Activated T-cell treated with anti-CD3 and anti-CD28 coated beads for 4 hours (primary cell): Measurements from ENCODE around the gene TBL1X.

Source experiments
- DNase-seq: peaks from one replicate; pipeline ENCODE4 v3.0.0-alpha.2; 2020

Gene TBL1X

GRCh38 chrX:9596837-9597236 lies 132.0 kb downstream of the TBL1X start:
- no peak for DNase-seq

GRCh38 chrX:9597361-9598035 lies 132.6 kb downstream of the TBL1X start:
- DNase-seq = no peak

DNA sequence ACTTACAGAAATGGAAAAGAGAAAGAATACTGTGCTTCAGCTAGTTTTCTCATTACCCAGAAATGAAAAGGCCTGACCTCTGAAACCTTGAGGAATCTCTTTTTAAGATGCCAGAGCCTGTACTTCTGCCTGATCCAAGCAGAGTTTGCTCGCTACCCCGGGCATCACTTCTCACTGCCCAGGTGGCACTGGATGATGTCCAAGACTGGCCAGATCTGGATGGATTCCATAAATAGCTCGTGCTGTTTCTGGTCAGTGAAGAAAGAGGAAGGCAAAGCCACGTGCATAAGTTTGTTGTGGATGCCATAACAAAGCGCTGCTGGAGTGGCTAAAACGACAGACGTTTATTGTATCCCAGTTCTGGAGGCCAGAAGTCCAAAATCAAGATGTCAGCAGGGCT lies 133.5 kb downstream of the TBL1X start:
- no peak for DNase-seq

GRCh38 chrX:9604111-9604907 lies 139.5 kb downstream of the TBL1X start:
- DNase-seq = no peak

DNA sequence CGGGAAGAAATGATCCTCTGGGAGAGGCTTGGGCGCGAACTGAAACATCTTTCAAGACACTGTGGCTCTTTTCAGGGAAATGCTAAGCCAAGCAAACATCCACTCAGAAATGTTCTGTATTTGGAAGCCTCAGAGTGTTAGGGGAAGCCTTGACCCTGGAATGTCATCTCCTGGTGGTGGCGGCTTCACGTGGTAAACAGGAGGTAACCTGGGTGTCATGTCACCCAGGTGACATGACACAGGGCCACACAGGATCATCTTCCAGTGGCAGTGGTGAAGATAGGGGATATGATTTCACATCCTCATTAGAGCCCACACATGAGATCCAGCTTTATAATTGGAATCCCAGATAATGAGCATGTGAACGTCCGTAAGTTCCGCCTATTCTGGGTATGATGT lies 140.0 kb downstream of the TBL1X start:
- DNase-seq = no peak

GRCh38 chrX:9605484-9605883 lies 140.6 kb downstream of the TBL1X start:
- DNase-seq = no peak

GRCh38 chrX:9606971-9607370 lies 142.1 kb downstream of the TBL1X start:
- DNase-seq = no peak

DNA sequence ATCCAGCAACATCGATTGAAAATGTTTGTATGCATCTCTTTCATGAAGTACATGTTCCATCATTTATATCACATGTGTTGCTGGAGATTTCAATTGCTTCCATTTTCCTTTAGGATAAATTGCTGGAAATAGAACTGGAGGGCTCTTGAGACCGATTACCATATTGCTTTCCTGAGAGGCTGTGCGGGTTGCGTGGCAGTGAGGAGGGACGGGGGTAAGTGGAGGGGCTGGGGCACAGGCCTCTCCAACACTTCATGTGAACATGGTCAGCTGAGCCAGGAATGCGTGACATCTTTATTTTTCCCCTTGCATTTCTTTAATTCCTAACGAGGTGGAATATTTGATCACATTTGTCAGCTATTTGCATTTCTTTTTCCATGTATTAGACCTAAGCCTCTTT lies 144.6 kb downstream of the TBL1X start:
- DNase-seq = no peak

DNA sequence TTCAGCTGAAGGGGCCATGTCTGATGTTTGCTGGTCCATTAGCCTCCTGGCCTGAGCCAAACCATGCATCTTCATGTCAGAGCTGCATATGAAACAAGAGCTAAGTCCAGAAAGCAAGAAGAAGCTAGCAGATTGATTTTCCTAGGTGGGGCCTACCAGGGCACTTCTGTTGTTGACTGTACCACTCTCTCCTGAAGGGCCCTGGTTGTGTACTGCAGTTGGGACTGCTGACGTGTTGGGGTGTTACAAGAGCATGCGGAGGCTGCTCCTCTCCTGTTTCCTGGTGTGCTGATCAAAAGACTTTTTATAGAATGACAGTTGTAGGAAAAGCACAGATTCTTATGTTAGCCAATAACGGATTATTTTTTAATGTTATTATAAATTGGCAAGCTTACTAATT lies 145.1 kb downstream of the TBL1X start:
- DNase-seq = no peak

DNA sequence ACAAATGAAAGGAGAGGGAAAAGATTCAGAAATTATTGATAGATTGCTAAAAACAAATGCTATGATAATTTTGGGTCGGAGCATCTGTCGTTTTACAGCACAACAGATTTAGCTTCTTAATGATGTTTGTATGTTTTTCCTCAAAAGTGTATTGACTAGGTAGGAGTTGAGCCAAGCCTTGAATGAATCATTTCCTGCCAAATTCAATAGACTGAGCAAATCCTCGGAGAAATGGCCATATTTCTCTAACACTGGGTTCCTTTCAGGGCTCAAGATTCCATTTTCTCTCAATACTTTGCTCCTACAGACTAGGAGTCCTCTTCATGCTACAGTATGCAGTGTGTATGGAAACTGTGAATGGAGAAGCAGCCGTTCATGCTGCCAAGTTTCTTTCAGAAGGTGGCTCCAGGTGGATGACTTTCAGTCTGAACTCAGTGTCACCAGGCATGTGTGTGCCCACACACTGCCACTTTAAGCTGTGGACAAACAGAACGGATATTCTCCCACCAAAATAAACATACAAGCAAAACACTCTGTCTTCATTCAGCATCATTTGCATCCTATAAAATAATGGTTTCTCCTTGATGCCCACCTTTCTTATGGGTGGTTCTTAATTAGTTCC lies 146.0 kb downstream of the TBL1X start:
- no peak for DNase-seq

DNA sequence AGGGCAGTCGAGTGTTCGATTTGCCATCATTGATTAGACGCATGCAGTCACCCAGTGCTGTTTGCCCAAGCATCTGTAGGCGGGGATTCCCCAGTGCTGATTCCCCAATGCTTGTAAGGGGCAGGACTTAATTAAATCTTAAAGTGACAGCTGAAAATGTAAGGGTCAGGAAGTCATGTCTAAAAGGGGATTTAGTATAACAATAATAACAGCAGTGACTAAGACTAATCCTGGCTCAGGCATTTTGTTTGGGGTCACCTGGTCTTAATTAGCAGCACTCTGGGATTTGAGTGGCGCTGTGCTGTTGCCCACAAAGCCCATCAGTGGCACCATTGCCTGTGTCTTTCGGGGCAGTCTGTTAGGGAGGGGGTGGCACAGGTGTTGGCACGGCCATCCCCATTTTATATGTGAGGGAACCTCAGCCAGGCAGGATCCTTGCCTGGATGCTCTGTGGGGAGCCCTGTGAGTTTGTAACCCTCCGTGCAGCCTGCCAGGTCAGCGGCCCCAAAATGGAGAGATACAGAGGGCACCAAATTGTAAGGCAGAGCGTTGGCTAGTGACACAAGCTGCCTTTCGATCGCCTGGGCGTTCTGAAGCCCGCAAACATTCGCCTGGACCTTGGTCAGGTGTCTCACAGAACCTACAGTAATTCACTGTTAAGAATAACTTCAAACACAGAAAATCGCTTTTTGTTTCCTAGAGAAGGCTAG lies 146.7 kb downstream of the TBL1X start:
- no peak for DNase-seq

- DNase-seq = no peak
Observed at GRCh38 chrX:9612146-9612505, 147.3 kb downstream of the TBL1X start.

DNA sequence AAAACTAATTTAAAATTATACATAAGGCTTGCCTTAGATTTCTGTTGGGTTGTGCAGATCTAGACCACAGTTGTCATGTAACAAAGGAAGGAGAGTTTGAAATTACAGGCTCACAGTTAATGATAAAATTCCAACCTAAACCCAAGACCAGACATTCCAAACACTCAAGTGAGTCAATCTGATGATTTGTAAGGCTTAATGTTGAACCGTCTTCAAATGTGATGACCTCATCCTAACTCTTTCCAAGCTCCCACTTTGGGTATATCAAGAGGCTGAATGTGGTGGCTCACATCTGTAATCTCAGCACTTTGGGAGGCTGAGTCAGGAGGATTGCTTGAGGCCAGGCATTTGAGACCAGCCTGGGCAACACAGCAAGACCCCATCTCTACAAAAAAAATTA lies 149.2 kb downstream of the TBL1X start:
- no peak for DNase-seq

GRCh38 chrX:9619133-9619532 lies 154.3 kb downstream of the TBL1X start:
- DNase-seq = no peak

DNA sequence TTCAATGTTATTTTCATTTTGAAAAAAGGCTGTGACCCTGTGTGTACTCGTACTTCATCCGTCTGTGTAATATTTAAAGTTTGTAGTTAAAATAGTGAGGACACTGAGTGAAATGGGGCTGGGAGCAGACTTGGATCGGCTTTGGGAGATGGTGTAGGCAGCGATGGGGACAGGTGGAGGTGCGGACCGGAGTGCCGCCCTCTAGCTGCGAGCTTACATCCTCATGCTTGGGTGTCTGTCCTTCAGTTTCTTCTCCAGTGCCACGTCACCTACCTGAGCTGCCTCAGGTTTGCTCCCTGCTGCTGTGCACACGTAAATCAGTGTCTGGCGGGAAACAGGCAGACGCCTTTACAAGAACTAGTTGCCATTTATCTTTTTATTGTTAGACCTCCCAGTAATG lies 154.7 kb downstream of the TBL1X start:
- no peak for DNase-seq

DNA sequence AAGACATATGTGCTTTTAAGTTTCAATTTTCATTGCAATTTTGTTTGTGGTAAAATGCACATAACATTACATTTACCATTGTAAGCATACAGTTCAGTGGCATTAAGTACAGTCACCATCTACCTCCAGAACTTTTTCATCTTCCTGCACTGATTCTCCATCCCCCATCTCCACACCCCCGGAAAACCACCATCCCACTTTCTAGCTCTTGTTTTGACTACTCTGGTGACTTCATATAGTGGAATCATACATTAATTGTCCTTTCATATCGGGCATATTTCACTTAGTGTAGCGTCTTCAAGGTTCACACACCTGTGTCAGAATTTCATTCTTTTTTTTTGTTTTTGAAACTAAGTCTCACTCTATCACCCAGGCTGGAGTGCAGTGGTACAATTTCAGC lies 157.3 kb downstream of the TBL1X start:
- no peak for DNase-seq

GRCh38 chrX:9626379-9626778 lies 161.5 kb downstream of the TBL1X start:
- DNase-seq = no peak

- DNase-seq = no peak
Observed at GRCh38 chrX:9627922-9628321, 163.1 kb downstream of the TBL1X start.

GRCh38 chrX:9628779-9629493 lies 164.1 kb downstream of the TBL1X start:
- no peak for DNase-seq

GRCh38 chrX:9634551-9634950 lies 169.7 kb downstream of the TBL1X start:
- DNase-seq = no peak

- no peak for DNase-seq
Observed at GRCh38 chrX:9635368-9635767, 170.5 kb downstream of the TBL1X start.

DNA sequence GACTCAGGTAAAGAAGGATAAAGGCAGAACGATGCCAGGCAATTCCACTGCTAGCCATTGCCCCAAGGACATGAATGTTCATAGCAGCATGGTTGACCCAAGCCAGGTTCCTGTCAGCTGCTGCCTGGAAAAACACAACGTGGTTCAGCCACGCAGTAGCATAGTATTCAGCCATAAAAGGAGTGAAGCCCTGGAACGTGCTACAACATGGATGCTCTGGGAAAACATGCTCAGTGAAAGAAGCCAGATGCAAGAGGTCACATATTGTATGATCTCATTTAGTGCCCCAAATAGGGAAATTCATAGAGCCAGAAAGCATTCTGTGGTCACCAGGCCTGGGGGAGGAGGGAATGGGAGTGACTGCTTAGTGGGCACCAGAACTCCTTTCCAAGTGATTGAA lies 170.9 kb downstream of the TBL1X start:
- DNase-seq = no peak

GRCh38 chrX:9638871-9639270 lies 174.0 kb downstream of the TBL1X start:
- no peak for DNase-seq
